ENCODE data around the gene FAM193A. TPM values are rescaled to one million over a fixed set of nuclear protein-coding genes. Genes with fewer than 3 reads are reported as not detected.

Gene FAM193A
- total and polyA plus RNA-seq, 3 experiments from 2014 or later = 4.9 to 26.9 (median 25.8) TPM

DNA sequence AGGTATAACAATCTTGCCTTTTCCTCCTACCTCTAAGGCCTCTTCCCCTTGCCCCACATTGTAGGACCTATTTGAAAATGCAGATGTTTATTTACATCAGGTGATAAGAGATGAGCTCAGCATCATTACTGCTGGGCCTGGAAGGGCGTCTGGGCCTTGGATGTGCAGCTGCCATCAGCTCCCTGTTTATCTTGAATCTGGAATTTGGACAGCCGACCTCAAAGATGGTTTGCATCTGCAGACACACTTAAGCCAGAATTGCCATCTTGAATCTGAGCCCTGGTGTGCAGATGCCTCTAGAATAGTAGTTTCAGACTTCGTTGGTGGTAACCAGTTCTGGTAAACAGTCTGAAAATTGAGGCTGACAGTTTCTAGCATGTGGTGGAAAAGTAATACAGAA is 59.0 kb downstream of the FAM193A start:
- CTCF ChIA-PET = no interaction called here
- H3K27ac Mint-ChIP-seq = peak overlapping the region in 7 of 8 donors; percentile 14 to 73 (median 24)
- H3K4me1 Mint-ChIP-seq = peaks cover 77 to 89% (median 87%) of the 10 kb centered on the region in 3 donors

DNA sequence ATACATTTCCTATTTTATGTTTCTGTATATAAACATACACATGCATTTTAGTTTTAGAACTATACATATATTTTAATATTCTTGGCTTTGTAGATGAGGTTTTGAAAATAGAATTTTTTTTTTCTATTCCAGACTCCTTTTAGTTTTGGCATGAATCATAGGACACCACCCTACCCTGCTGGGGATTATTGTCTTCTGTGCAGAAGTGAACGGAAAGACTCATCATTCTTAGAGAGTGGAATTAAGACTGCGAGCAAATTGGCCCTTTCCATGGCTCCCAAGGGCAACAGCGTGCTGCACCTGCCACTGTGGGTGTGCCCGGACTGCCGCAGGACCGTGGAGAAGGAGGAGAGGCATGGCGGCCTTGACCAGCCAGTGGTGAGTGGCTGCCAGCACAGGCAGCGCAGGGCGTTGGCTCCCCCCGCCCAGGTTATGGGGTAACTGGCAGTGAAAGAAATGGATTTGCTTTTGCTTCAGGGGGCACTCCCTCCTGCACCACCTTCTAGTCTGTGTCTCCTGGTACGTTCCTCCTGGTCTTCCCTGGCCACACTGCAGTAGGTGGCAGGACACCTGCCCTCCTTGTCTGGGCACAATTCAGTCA is 59.6 kb downstream of the FAM193A start:
- H3K36me3 Mint-ChIP-seq = peaks cover 0 to 45% (median 8%) of the 10 kb centered on the region in 3 donors
- no peaks in the 10 kb centered on the region for H3K27me3 ChIP-seq (ENCODE audit: insufficient read depth, low read length, poor library complexity, severe bottlenecking)
- peak overlapping the region in 1 of 7 donors; percentile 26 for H3K4me3 Mint-ChIP-seq
- no peaks in the 10 kb centered on the region for H3K36me3 ChIP-seq (ENCODE audit: insufficient read depth, low read length)
- H3K4me1 Mint-ChIP-seq = peaks cover 75 to 87% (median 85%) of the 10 kb centered on the region in 3 donors
- peak overlapping the region in 3 of 8 donors; percentile 63 to 73 (median 71) for H3K27ac Mint-ChIP-seq
- H3K9me3 Mint-ChIP-seq = no peaks in the 10 kb centered on the region
- no peaks in the 10 kb centered on the region for H3K9me3 ChIP-seq (ENCODE audit: low read length)
- H3K27ac ChIP-seq (ENCODE audit: low read depth, low read length) = no peak overlapping the region
- no peak for DNase-seq
- peaks cover 37% of the 10 kb centered on the region for H3K4me1 ChIP-seq (ENCODE audit: insufficient read depth, low read length)
- peaks cover 0 to 1% of the 10 kb centered on the region in 2 donors for H3K27me3 Mint-ChIP-seq
- ChIA-PET POLR2A (no interaction called here), CTCF (no interaction called here)
- no peak overlapping the region for H3K4me3 ChIP-seq (ENCODE audit: low read length)

More for the DNA sequence above, 59.0 kb downstream of the FAM193A start:
- Histone ChIP-seq H3K36me3 (ENCODE audit: insufficient read depth, low read length) (no peaks in the 10 kb centered on the region), H3K4me1 (ENCODE audit: insufficient read depth, low read length) (peaks cover 43% of the 10 kb centered on the region), H3K27me3 (ENCODE audit: insufficient read depth, low read length, poor library complexity, severe bottlenecking) (no peaks in the 10 kb centered on the region), H3K9me3 (ENCODE audit: low read length) (no peaks in the 10 kb centered on the region), H3K27ac (ENCODE audit: low read depth, low read length) (no peak overlapping the region), H3K4me3 (ENCODE audit: low read length) (no peak overlapping the region)
- no peak overlapping the region for H3K4me3 Mint-ChIP-seq
- H3K27me3 Mint-ChIP-seq = peaks cover 0 to 1% of the 10 kb centered on the region in 2 donors
- POLR2A ChIA-PET = no interaction called here
- H3K36me3 Mint-ChIP-seq = peaks cover 0 to 40% (median 8%) of the 10 kb centered on the region in 3 donors
- no peaks in the 10 kb centered on the region for H3K9me3 Mint-ChIP-seq
- no peak for DNase-seq

DNA sequence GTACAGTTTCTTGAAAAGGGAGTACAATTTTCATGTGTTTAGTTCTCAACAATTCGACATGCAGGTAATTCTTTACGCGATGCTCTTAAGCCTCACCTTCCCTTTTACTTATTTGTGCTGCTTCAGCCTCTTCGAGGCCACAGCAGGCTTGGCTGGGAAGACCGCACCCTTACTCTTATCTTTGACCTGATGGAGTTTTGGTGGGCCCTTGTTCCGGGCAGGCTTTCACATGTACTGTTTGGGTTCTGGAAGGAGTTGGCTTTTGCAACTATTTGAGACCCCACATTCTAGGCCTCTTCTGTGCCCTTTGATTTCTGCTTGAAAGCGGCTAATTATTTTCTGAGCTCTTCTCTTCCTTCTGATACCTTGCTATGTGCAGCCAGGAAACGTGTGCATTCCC is 60.2 kb downstream of the FAM193A start:
- H3K27me3 Mint-ChIP-seq = peaks cover 0 to 1% of the 10 kb centered on the region in 2 donors
- peak overlapping the region in 7 of 8 donors; percentile 53 to 84 (median 73) for H3K27ac Mint-ChIP-seq
- H3K36me3 Mint-ChIP-seq = peaks cover 0 to 47% (median 8%) of the 10 kb centered on the region in 3 donors
- H3K9me3 Mint-ChIP-seq = no peaks in the 10 kb centered on the region
- H3K27ac ChIP-seq (ENCODE audit: low read depth, low read length) = no peak overlapping the region
- CTCF ChIA-PET = no interaction called here
- no peaks in the 10 kb centered on the region for H3K27me3 ChIP-seq (ENCODE audit: insufficient read depth, low read length, poor library complexity, severe bottlenecking)
- peaks cover 33% of the 10 kb centered on the region for H3K4me1 ChIP-seq (ENCODE audit: insufficient read depth, low read length)
- peaks cover 69 to 82% (median 79%) of the 10 kb centered on the region in 3 donors for H3K4me1 Mint-ChIP-seq
- no peaks in the 10 kb centered on the region for H3K9me3 ChIP-seq (ENCODE audit: low read length)
- H3K4me3 ChIP-seq (ENCODE audit: low read length) = no peak overlapping the region
- no peak for DNase-seq
- POLR2A ChIA-PET = no interaction called here
- H3K36me3 ChIP-seq (ENCODE audit: insufficient read depth, low read length) = no peaks in the 10 kb centered on the region
- peak overlapping the region in 2 of 7 donors; percentile 10 to 26 for H3K4me3 Mint-ChIP-seq

DNA sequence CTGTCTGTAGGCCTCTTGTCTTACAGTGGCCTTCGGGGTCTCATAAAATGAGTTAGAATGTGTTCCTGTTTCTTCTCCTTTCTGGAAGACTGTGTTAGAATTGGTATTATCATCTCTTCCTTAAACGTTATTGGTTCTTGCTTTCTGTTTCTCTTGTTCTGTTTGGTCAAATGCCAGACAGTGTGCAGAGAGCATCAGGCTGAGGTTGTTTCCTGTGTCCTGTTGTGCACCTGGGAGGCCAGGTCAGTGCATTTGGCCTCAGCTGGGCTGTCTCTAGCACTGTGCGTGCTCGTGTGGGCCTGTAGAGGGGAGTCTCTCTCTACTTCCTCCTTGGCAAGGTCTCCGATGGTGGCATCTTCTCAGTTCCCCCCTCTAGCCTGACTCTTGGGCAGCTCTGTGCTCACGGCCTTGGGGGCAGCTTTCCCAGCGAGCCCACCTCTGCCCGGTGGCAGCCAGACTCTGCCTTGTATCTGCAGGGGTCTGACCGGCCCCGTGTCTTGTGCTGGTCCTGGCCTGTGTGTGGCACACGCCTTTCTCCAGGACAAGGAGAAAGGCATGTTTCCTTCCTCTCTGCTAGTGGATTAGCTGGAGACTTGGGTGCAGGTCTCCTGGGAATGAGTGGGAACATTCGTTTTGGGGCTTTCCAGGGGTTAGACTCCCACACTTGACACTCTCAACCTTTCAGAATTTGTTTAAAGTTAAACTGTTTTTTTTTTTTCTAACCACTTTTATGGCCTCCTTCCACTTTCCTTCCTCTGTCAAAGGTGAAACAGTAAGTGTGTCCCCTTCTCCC is 62.3 kb downstream of the FAM193A start:
- H3K9me3 Mint-ChIP-seq = no peaks in the 10 kb centered on the region
- no peaks in the 10 kb centered on the region for H3K27me3 Mint-ChIP-seq
- Histone ChIP-seq H3K4me3 (ENCODE audit: low read length) (no peak overlapping the region), H3K9me3 (ENCODE audit: low read length) (no peaks in the 10 kb centered on the region), H3K4me1 (ENCODE audit: insufficient read depth, low read length) (peaks cover 17% of the 10 kb centered on the region), H3K27ac (ENCODE audit: low read depth, low read length) (no peak overlapping the region), H3K27me3 (ENCODE audit: insufficient read depth, low read length, poor library complexity, severe bottlenecking) (no peaks in the 10 kb centered on the region), H3K36me3 (ENCODE audit: insufficient read depth, low read length) (no peaks in the 10 kb centered on the region)
- ChIA-PET CTCF (no interaction called here), POLR2A (no interaction called here)
- DNase-seq = peak in 1 of 5 donors; percentile 11
- peak overlapping the region; percentile 21 to 100 (median 90) for H3K27ac Mint-ChIP-seq
- peak overlapping the region in 4 of 7 donors; percentile 50 to 59 (median 54) for H3K4me3 Mint-ChIP-seq
- H3K4me1 Mint-ChIP-seq = peaks cover 53 to 61% (median 61%) of the 10 kb centered on the region in 3 donors
- peaks cover 0 to 56% (median 8%) of the 10 kb centered on the region in 3 donors for H3K36me3 Mint-ChIP-seq

DNA sequence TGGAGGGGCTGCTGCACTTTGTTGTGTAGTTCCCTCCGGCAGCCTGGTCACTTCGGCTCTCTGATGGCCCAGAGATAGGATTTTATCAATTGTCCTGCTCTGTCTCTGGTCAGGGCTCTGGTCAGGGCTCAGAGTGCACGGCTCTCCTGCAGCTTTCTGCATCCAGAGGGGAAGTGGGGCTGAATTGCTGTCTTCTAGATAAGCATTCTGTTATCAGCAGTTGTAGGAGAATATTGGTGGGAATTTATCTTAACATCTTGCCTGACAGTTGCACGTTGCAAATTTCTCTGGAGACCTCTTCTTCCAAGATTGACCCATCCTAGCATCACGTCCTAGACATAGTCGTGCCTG is 62.8 kb downstream of the FAM193A start:
- Mint-ChIP-seq H3K27ac (peak overlapping the region in 7 of 8 donors; percentile 21 to 100 (median 90)), H3K4me1 (peaks cover 50 to 60% (median 59%) of the 10 kb centered on the region in 3 donors), H3K36me3 (peaks cover 0 to 58% (median 8%) of the 10 kb centered on the region in 3 donors), H3K27me3 (no peaks in the 10 kb centered on the region), H3K9me3 (no peaks in the 10 kb centered on the region), H3K4me3 (peak overlapping the region in 1 of 7 donors; percentile 44)
- DNase-seq = no peak
- Histone ChIP-seq H3K36me3 (ENCODE audit: insufficient read depth, low read length) (no peaks in the 10 kb centered on the region), H3K27me3 (ENCODE audit: insufficient read depth, low read length, poor library complexity, severe bottlenecking) (no peaks in the 10 kb centered on the region), H3K9me3 (ENCODE audit: low read length) (no peaks in the 10 kb centered on the region), H3K27ac (ENCODE audit: low read depth, low read length) (no peak overlapping the region), H3K4me3 (ENCODE audit: low read length) (no peak overlapping the region), H3K4me1 (ENCODE audit: insufficient read depth, low read length) (peaks cover 20% of the 10 kb centered on the region)
- ChIA-PET CTCF (no interaction called here), POLR2A (no interaction called here)

DNA sequence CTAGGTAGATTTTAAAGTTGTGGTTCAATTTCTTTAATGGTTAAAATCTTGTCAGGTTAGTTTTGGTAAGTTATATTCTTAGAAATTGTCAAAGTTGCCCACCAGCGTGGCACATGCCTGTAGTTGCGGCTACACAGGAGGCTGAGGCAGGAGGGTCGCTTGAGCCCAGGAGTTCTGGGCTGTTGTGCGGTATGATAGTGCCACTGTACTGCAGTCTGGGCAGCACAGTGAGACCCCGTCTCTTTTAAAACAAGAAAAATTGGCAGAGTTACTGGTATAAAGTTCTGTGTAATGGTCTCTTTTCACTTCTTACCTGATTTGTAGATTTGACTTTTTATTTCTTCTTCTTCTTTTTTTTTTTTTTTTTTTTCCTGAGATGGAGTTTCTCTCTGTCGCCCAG is 64.4 kb downstream of the FAM193A start:
- Histone ChIP-seq H3K27me3 (ENCODE audit: insufficient read depth, low read length, poor library complexity, severe bottlenecking) (no peaks in the 10 kb centered on the region), H3K27ac (ENCODE audit: low read depth, low read length) (no peak overlapping the region), H3K4me1 (ENCODE audit: insufficient read depth, low read length) (peaks cover 23% of the 10 kb centered on the region), H3K36me3 (ENCODE audit: insufficient read depth, low read length) (no peaks in the 10 kb centered on the region), H3K4me3 (ENCODE audit: low read length) (no peak overlapping the region), H3K9me3 (ENCODE audit: low read length) (no peaks in the 10 kb centered on the region)
- Mint-ChIP-seq H3K4me3 (peak overlapping the region in 1 of 7 donors; percentile 20), H3K27ac (peak overlapping the region in 5 of 8 donors; percentile 75 to 86 (median 79)), H3K9me3 (no peaks in the 10 kb centered on the region), H3K4me1 (peaks cover 55 to 62% (median 60%) of the 10 kb centered on the region in 3 donors), H3K27me3 (no peaks in the 10 kb centered on the region), H3K36me3 (peaks cover 0 to 62% (median 8%) of the 10 kb centered on the region in 3 donors)
- CTCF ChIA-PET = no interaction called here
- no peak for DNase-seq
- POLR2A ChIA-PET = no interaction called here

DNA sequence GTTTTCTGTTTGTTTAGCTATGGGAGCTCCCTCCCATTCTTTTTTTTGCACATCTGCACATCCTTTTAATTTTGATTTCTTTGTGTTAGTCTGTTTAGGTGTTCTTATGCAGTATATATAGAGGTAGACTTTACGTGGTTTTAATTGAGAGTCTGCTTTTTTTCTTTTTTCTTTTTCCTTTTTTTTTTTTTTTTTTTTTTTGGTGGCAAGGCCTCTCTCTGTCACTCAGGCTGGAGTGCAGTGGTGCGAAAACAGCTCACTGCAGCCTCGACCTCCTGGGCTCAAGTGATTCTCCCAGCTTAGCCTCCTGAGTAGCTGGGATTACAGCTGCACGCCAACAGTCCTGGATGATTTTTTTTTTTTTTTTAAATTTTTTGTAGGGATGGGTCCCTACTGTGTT is 68.2 kb downstream of the FAM193A start:
- no peaks in the 10 kb centered on the region for H3K27me3 Mint-ChIP-seq
- H3K4me1 Mint-ChIP-seq = peaks cover 39 to 54% (median 44%) of the 10 kb centered on the region in 3 donors
- H3K9me3 Mint-ChIP-seq = no peaks in the 10 kb centered on the region
- no peak for DNase-seq
- Histone ChIP-seq H3K4me3 (ENCODE audit: low read length) (no peak overlapping the region), H3K4me1 (ENCODE audit: insufficient read depth, low read length) (peaks cover 7% of the 10 kb centered on the region), H3K36me3 (ENCODE audit: insufficient read depth, low read length) (no peaks in the 10 kb centered on the region), H3K27me3 (ENCODE audit: insufficient read depth, low read length, poor library complexity, severe bottlenecking) (no peaks in the 10 kb centered on the region), H3K9me3 (ENCODE audit: low read length) (no peaks in the 10 kb centered on the region), H3K27ac (ENCODE audit: low read depth, low read length) (no peak overlapping the region)
- H3K4me3 Mint-ChIP-seq = no peak overlapping the region
- peak overlapping the region in 3 of 8 donors; percentile 2 to 11 (median 3) for H3K27ac Mint-ChIP-seq
- ChIA-PET POLR2A (interaction anchor here (0.7 kb wide), 1 partner anchor 692 kb away, joined by 10 read pairs; no protein-coding TSS in a partner anchor), CTCF (no interaction called here)
- H3K36me3 Mint-ChIP-seq = peaks cover 0 to 34% (median 2%) of the 10 kb centered on the region in 3 donors

DNA sequence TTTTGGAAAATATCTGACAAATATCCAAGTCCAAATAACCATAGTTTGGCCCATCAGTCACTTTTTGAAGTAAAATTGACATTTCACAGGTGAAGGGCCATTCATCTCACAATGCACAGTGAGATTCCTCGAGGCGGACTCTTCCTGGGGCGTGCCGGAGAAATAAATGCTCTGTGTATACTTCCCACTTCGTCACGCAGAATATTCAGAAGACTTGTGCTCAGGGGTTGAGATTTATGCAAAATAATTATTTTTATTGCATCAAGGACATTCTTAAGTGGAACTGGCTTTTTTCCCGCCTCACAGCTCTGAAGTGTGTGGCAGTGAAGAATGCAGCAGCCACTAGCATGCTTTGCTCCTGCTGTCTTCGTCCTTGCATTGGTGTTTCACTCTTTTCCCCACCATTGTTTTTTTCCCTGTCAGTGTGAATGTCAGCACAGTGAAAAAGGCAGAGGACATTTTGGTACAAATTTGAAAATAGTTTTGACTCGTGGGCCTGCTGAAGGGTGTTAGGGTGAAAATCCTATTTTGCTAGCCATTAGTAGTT is 70.6 kb downstream of the FAM193A start:
- Mint-ChIP-seq H3K4me3 (no peak overlapping the region), H3K9me3 (no peaks in the 10 kb centered on the region), H3K27me3 (no peaks in the 10 kb centered on the region), H3K36me3 (peaks cover 0 to 18% (median 2%) of the 10 kb centered on the region in 3 donors), H3K27ac (peak overlapping the region in 1 of 8 donors; percentile 24), H3K4me1 (peaks cover 35 to 58% (median 39%) of the 10 kb centered on the region in 3 donors)
- Histone ChIP-seq H3K4me1 (ENCODE audit: insufficient read depth, low read length) (peaks cover 6% of the 10 kb centered on the region), H3K9me3 (ENCODE audit: low read length) (no peaks in the 10 kb centered on the region), H3K27me3 (ENCODE audit: insufficient read depth, low read length, poor library complexity, severe bottlenecking) (no peaks in the 10 kb centered on the region), H3K36me3 (ENCODE audit: insufficient read depth, low read length) (no peaks in the 10 kb centered on the region), H3K27ac (ENCODE audit: low read depth, low read length) (no peak overlapping the region), H3K4me3 (ENCODE audit: low read length) (no peak overlapping the region)
- DNase-seq = no peak
- POLR2A ChIA-PET = no interaction called here
- CTCF ChIA-PET = no interaction called here
